SK-N-SH treated with all-trans-retinoic acid at 6 μM for 48 hours (cell line): ENCODE data around the gene ADD1.

Source experiments
- ATAC-seq: fragments of 200-7000 bp; cut with Tn5 transposase; 3 replicates; pipeline ENCODE4 v1.9.1; 2020; ENCODE audit warnings: mild to moderate bottlenecking, moderate library complexity
- ARNTL ChIP-seq: fragments of 450-650 bp; formaldehyde crosslinking; IDR thresholded peaks from 2 replicates; pipeline ENCODE4 v1.5.0; 2020; ENCODE audit warnings: low read depth, mild to moderate bottlenecking, moderate library complexity, borderline replicate concordance
- BACH2 ChIP-seq: fragments of 250-450 bp; sonication (Bioruptor Pico); IDR thresholded peaks from 2 replicates; pipeline ENCODE4 v1.9.0; 2021; ENCODE audit warnings: mild to moderate bottlenecking, borderline replicate concordance
- CREB5 ChIP-seq: fragments of 250-450 bp; sonication (Bioruptor Pico); IDR thresholded peaks from 2 replicates; pipeline ENCODE4 v1.5.1; 2020; ENCODE audit warnings: low read depth, mild to moderate bottlenecking, moderate library complexity
- CSDC2 ChIP-seq: fragments of 250-450 bp; sonication (Bioruptor Pico); IDR thresholded peaks from 2 replicates; pipeline ENCODE4 v1.5.0; 2020; ENCODE audit warnings: mild to moderate bottlenecking, moderate library complexity
- ISL1 ChIP-seq: fragments of 250-450 bp; sonication (Bioruptor Pico); IDR thresholded peaks from 2 replicates; pipeline ENCODE4 v2.1.2; 2022; ENCODE audit warnings: mild to moderate bottlenecking, moderate library complexity
- OSR1 ChIP-seq: fragments of 250-450 bp; sonication (Bioruptor Pico); IDR thresholded peaks from 2 replicates; pipeline ENCODE4 v1.8.0; 2022; ENCODE audit warnings: moderate library complexity, mild to moderate bottlenecking, inconsistent platforms
- PATZ1 ChIP-seq: fragments of 250-450 bp; sonication (Bioruptor Pico); IDR thresholded peaks from 2 replicates; pipeline ENCODE4 v1.8.0; 2020; ENCODE audit warnings: mild to moderate bottlenecking, moderate library complexity, borderline replicate concordance
- POU6F1 ChIP-seq: fragments of 250-450 bp; sonication (Bioruptor Pico); IDR thresholded peaks from 2 replicates; pipeline ENCODE4 v1.8.0; 2021; ENCODE audit warnings: low read depth, mild to moderate bottlenecking, moderate library complexity, borderline replicate concordance
- PPARA ChIP-seq: fragments of 250-450 bp; sonication (Bioruptor Pico); IDR thresholded peaks from 2 replicates; pipeline ENCODE4 v1.5.0; 2020; ENCODE audit warnings: mild to moderate bottlenecking, borderline replicate concordance
- SNAI2 ChIP-seq: fragments of 250-450 bp; sonication (Bioruptor Pico); IDR thresholded peaks from 2 replicates; pipeline ENCODE4 v1.5.0; 2020; ENCODE audit warnings: mild to moderate bottlenecking, moderate library complexity
- TOX ChIP-seq: fragments of 250-450 bp; sonication (Bioruptor Pico); IDR thresholded peaks from 2 replicates; pipeline ENCODE4 v1.8.0; 2021; ENCODE audit warnings: mild to moderate bottlenecking, moderate library complexity, borderline replicate concordance
- TSHZ2 ChIP-seq: fragments of 250-450 bp; sonication (Bioruptor Pico); IDR thresholded peaks from 2 replicates; pipeline ENCODE4 v1.5.0; 2020; ENCODE audit warnings: mild to moderate bottlenecking, moderate library complexity
- ZC3H10 ChIP-seq: fragments of 250-450 bp; sonication (Bioruptor Pico); IDR thresholded peaks from 2 replicates; pipeline ENCODE4 v1.5.1; 2021; ENCODE audit warnings: mild to moderate bottlenecking, moderate library complexity
- ZFP3 ChIP-seq: fragments of 250-450 bp; sonication (Bioruptor Pico); IDR thresholded peaks from 2 replicates; pipeline ENCODE4 v1.5.0; 2020; ENCODE audit warnings: mild to moderate bottlenecking, moderate library complexity
- ZFP30 ChIP-seq: fragments of 450-650 bp; formaldehyde crosslinking; IDR thresholded peaks from 2 replicates; pipeline ENCODE4 v1.5.0; 2022; ENCODE audit warnings: mild to moderate bottlenecking, moderate library complexity
- ZNF565 ChIP-seq: fragments of 450-650 bp; formaldehyde crosslinking; conservative IDR thresholded peaks from 2 replicates; pipeline ENCODE4 v1.5.0; 2020; ENCODE audit warnings: low read depth, mild to moderate bottlenecking, moderate library complexity
- ZNF70 ChIP-seq: fragments of 450-650 bp; formaldehyde crosslinking; IDR thresholded peaks from 2 replicates; pipeline ENCODE4 v1.5.0; 2020; ENCODE audit warnings: mild to moderate bottlenecking, moderate library complexity
- ZNF8 ChIP-seq: fragments of 450-650 bp; formaldehyde crosslinking; IDR thresholded peaks from 2 replicates; pipeline ENCODE4 v1.5.0; 2020; ENCODE audit warnings: mild to moderate bottlenecking, moderate library complexity

ADD1 gene

DNA sequence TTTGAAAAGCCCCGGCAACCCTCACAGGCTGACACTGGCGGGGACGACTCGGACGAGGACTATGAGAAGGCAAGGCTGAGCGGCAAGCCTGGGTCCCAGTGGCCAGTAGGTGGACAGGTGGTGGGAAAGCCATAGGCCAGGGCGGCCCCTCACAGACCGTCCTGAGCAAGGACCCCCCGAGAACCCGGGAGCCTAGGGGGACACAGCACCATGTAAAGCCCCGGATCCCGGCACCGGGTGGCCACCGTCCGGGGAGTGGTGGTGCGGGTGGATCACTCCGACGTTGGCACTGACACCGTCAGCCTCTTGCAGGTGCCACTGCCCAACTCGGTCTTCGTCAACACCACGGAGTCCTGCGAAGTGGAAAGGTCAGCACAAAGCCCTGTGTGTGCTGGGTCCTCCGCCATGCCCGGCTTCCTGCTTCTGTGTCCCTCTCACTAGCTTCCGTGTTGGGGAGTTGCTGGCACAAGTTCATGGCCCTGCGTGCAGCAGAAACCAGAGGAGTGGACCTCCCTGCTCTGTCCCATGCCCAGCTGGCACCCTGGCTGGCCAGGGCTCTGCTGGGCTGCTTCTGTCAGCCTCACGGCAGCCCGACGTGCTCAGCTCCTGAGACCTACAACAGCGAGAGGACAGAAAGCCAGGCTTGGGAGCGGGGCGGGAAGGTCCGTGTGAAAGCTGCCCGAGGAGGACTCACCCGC, 11.9 kb upstream of the ADD1 start:
- ATAC-seq, result no peak; the same call in 2 of the 3 replicates
- no peak for TF ChIP-seq ARNTL (CRISPR knock-in tag)
- no peak for TF ChIP-seq ZFP30
- TF ChIP-seq ZNF70 (CRISPR knock-in tag), result no peak
- TF ChIP-seq PATZ1, result no peak
- TF ChIP-seq SNAI2 (CRISPR knock-in tag), result no peak
- no peak for TF ChIP-seq ZNF8 (CRISPR knock-in tag)
- TF ChIP-seq, all 23 proteins: peak for 0

- TF ChIP-seq ZNF565 (CRISPR knock-in tag) (no peak), CSDC2 (CRISPR knock-in tag) (no peak), ZFP3 (CRISPR knock-in tag) (no peak), ZNF70 (CRISPR knock-in tag) (no peak), OSR1 (CRISPR knock-in tag) (no peak), ZC3H10 (no peak), BACH2 (CRISPR knock-in tag) (no peak), TOX (no peak)
- no peak for ATAC-seq
These were observed 11.2 kb upstream of the ADD1 start for GRCh38 chr4:2832309-2832980.

- no peak for ATAC-seq
- TF ChIP-seq ZFP30, result no peak
- no peak for TF ChIP-seq POU6F1 (CRISPR knock-in tag)
- TF ChIP-seq TOX, result no peak
- no peak for TF ChIP-seq ISL1 (CRISPR knock-in tag)
- TF ChIP-seq CSDC2 (CRISPR knock-in tag), result no peak
- no peak for TF ChIP-seq TSHZ2 (CRISPR knock-in tag)
- no peak for TF ChIP-seq SNAI2 (CRISPR knock-in tag)
- TF ChIP-seq PATZ1, result no peak
- no peak for TF ChIP-seq OSR1 (CRISPR knock-in tag)
- TF ChIP-seq ZNF70 (CRISPR knock-in tag), result no peak
- TF ChIP-seq ZFP3 (CRISPR knock-in tag), result no peak
- no peak for TF ChIP-seq BACH2 (CRISPR knock-in tag)
- TF ChIP-seq PPARA, result no peak
- TF ChIP-seq CREB5 (CRISPR knock-in tag), result no peak
These were observed 10.5 kb upstream of the ADD1 start for GRCh38 chr4:2832981-2833670.
